H1 (cell line): Measurements from ENCODE around the gene TDRD9. TPM values are rescaled to one million over a fixed set of nuclear protein-coding genes. Genes with fewer than 3 reads are reported as not detected.

ENCODE experiments used
- CTCF ChIA-PET: fragments of 300-600 bp; sonication (Branson Sonifier 250); formaldehyde crosslinking; loops from one replicate; lab custom pipeline; 2021; ENCODE audit not compliant: partially characterized antibody; lab: Charles Lee
- POLR2A ChIA-PET: fragments of 300-600 bp; sonication (Branson Sonifier 250); formaldehyde crosslinking; loops from one replicate; lab custom pipeline; 2021; ENCODE audit warnings: inconsistent platforms; ENCODE audit not compliant: partially characterized antibody; lab: Charles Lee
- DNase-seq, 2 experiments: peaks; one replicate each; pipeline versions ENCODE4 v3.0.0 to v3.0.0-alpha.2; 2010 to 2022; ENCODE audit warnings: low spot score in 2 of 2, low read depth in 1 of 2, mixed read lengths in 1 of 2
- FAIRE-seq: peaks from 2 replicates; lab custom pipeline; 2011; peaks lifted over from hg19 to GRCh38; lab: Jason Lieb, UNC
- H2AFZ ChIP-seq: 2 replicates; pipeline ENCODE4 v1.8.1; 2012; ENCODE audit warnings: low read length, inconsistent platforms
- H2AK5ac ChIP-seq: 2 replicates; pipeline ENCODE4 v1.6.1; 2013; ENCODE audit warnings: low read depth, low read length
- H2BK120ac ChIP-seq: replicated peaks from 2 replicates; pipeline ENCODE3; 2013; ENCODE audit warnings: low read depth, low read length, inconsistent platforms
- H2BK12ac ChIP-seq: 2 replicates; pipeline ENCODE4 v1.6.1; 2013; ENCODE audit warnings: low read depth, low read length
- H2BK15ac ChIP-seq: 2 replicates; pipeline ENCODE4 v1.6.1; 2013; ENCODE audit warnings: low read length
- H2BK20ac ChIP-seq: 2 replicates; pipeline ENCODE4 v1.6.1; 2013; ENCODE audit warnings: low read length
- H2BK5ac ChIP-seq: 2 replicates; pipeline ENCODE4 v1.6.1; 2013; ENCODE audit warnings: low read depth, low read length
- H3K14ac ChIP-seq: 2 replicates; pipeline ENCODE4 v1.6.1; 2013; ENCODE audit warnings: inconsistent platforms; ENCODE audit not compliant: insufficient read length
- H3K18ac ChIP-seq: 2 replicates; pipeline ENCODE4 v1.6.1; 2013; ENCODE audit warnings: low read length; ENCODE audit errors: extremely low read depth
- H3K23ac ChIP-seq: 2 replicates; pipeline ENCODE4 v1.6.1; 2013; ENCODE audit warnings: inconsistent platforms; ENCODE audit not compliant: insufficient read length
- H3K23me2 ChIP-seq: 2 replicates; pipeline ENCODE4 v1.6.1; 2013; ENCODE audit warnings: low read depth, low read length
- H3K27ac ChIP-seq: 2 replicates; pipeline ENCODE4 v1.6.1; 2011; ENCODE audit warnings: low read depth, low read length, inconsistent platforms
- H3K27me3 ChIP-seq, 4 experiments: replicated peaks in 1 of 4; 1 replicate in 1 of 4; 2 replicates in 3 of 4; pipeline versions ENCODE4 v1.6.1 to v1.8.1; 2011 to 2013; ENCODE audit warnings: low read length in 3 of 4, mild to moderate bottlenecking in 3 of 4, inconsistent platforms in 2 of 4, mixed read lengths in 2 of 4, moderate library complexity in 1 of 4; ENCODE audit not compliant: control insufficient read depth in 3 of 4, insufficient read depth in 3 of 4; ENCODE audit errors: extremely low read depth in 1 of 4
- H3K36me3 ChIP-seq, 4 experiments: 2 replicates each; pipeline versions ENCODE4 v1.6.1 to v1.8.1; 2011 to 2013; ENCODE audit warnings: mild to moderate bottlenecking in 4 of 4, low read length in 3 of 4, moderate library complexity in 2 of 4, control low read depth in 1 of 4, inconsistent platforms in 1 of 4; ENCODE audit not compliant: insufficient read depth in 4 of 4, control insufficient read depth in 2 of 4
- H3K4ac ChIP-seq: replicated peaks from 2 replicates; pipeline ENCODE3; 2013; ENCODE audit warnings: low read length, low read depth, mixed read lengths, inconsistent platforms; ENCODE audit not compliant: insufficient read length
- H3K4me1 ChIP-seq, 4 experiments: replicated peaks in 1 of 4; 1 replicate in 1 of 4; 2 replicates in 3 of 4; pipeline versions ENCODE4 v1.6.1 to v1.8.1; 2011 to 2013; ENCODE audit warnings: low read length in 3 of 4, inconsistent platforms in 2 of 4, mixed read lengths in 1 of 4; ENCODE audit not compliant: insufficient read depth in 4 of 4, control insufficient read depth in 3 of 4
- H3K4me2 ChIP-seq, 2 experiments: 2 replicates each; pipeline versions ENCODE4 v1.6.1 to v1.8.1; 2011 to 2013; ENCODE audit warnings: low read depth in 2 of 2, low read length in 2 of 2, control low read depth in 1 of 2, inconsistent platforms in 1 of 2, mild to moderate bottlenecking in 1 of 2; ENCODE audit not compliant: insufficient read depth in 1 of 2
- H3K4me3 ChIP-seq, 4 experiments: fragments of 200-600, 300-600 bp in 1 of 4; sonication (generic), shearing (Covaris generic), sonication (Bioruptor Twin) in 1 of 4; 2 replicates each; pipeline versions ENCODE4 v1.5.1 to v1.8.1; 2011 to 2016; ENCODE audit warnings: low read length in 4 of 4, low read depth in 3 of 4, control low read depth in 2 of 4, inconsistent platforms in 2 of 4, mild to moderate bottlenecking in 2 of 4, mixed read lengths in 1 of 4, moderate library complexity in 1 of 4; ENCODE audit not compliant: insufficient read depth in 2 of 4; ENCODE audit errors: extremely low read depth in 1 of 4
- H3K56ac ChIP-seq: replicated peaks from 2 replicates; pipeline ENCODE3; 2013; ENCODE audit warnings: low read depth, mild to moderate bottlenecking, mixed read lengths, low read length, inconsistent platforms; ENCODE audit not compliant: insufficient read length
- H3K79me1 ChIP-seq: 2 replicates; pipeline ENCODE4 v1.6.1; 2013; ENCODE audit warnings: low read depth, low read length, control low read depth
- H3K79me2 ChIP-seq, 2 experiments: 2 replicates each; pipeline versions ENCODE4 v1.6.1 to v1.8.1; 2012 to 2013; ENCODE audit warnings: low read length in 2 of 2, mild to moderate bottlenecking in 2 of 2, inconsistent platforms in 1 of 2; ENCODE audit not compliant: insufficient read depth in 2 of 2, control insufficient read depth in 1 of 2
- H3K9ac ChIP-seq, 4 experiments: replicated peaks in 1 of 4; 1 replicate in 1 of 4; 2 replicates in 3 of 4; pipeline versions ENCODE4 v1.6.1 to v1.8.1; 2011 to 2013; ENCODE audit warnings: low read depth in 3 of 4, low read length in 3 of 4, control low read depth in 2 of 4, mild to moderate bottlenecking in 2 of 4, moderate library complexity in 2 of 4, inconsistent platforms in 1 of 4; ENCODE audit errors: extremely low read depth in 1 of 4
- H3K9me3 ChIP-seq, 2 experiments: 2 replicates each; pipeline versions ENCODE4 v1.6.1 to v1.8.1; 2012 to 2013; ENCODE audit warnings: mild to moderate bottlenecking in 2 of 2, moderate library complexity in 2 of 2, control low read depth in 1 of 2, inconsistent platforms in 1 of 2, low read depth in 1 of 2, low read length in 1 of 2, mixed read lengths in 1 of 2; ENCODE audit not compliant: insufficient read depth in 2 of 2
- H4K20me1 ChIP-seq, 2 experiments: replicated peaks in 1 of 2; 2 replicates each; pipeline versions ENCODE3 to v1.8.1; 2011 to 2013; ENCODE audit warnings: inconsistent platforms in 2 of 2, low read length in 2 of 2, mild to moderate bottlenecking in 1 of 2; ENCODE audit not compliant: insufficient read depth in 2 of 2, control insufficient read depth in 1 of 2
- H4K5ac ChIP-seq: 2 replicates; pipeline ENCODE4 v1.6.1; 2013; ENCODE audit warnings: low read length, low read depth, mixed read lengths, inconsistent platforms; ENCODE audit not compliant: insufficient read length
- H4K8ac ChIP-seq: 2 replicates; pipeline ENCODE4 v1.8.0; 2013; ENCODE audit warnings: mild to moderate bottlenecking, moderate library complexity, low read length, inconsistent platforms; ENCODE audit not compliant: insufficient read depth; ENCODE audit errors: extremely low read depth
- H4K91ac ChIP-seq: replicated peaks from 2 replicates; pipeline ENCODE3; 2013; ENCODE audit warnings: low read length, mixed read lengths, inconsistent platforms; ENCODE audit not compliant: insufficient read length
- BCL11A ChIP-seq, 2 experiments: IDR thresholded peaks; one replicate each; pipeline ENCODE4 v1.6.1; 2011; ENCODE audit warnings: low read depth in 2 of 2, low read length in 2 of 2, mild to moderate bottlenecking in 2 of 2
- CBX5 ChIP-seq: fragments of 300-800, 300-1000 bp; sonication (generic); IDR thresholded peaks from 2 replicates; pipeline ENCODE4 v1.7.1; 2016; ENCODE audit warnings: antibody characterized with exemption, low read length, low read depth
- CREB1 ChIP-seq: IDR thresholded peaks from 2 replicates; pipeline ENCODE4 v1.6.1; 2012; ENCODE audit warnings: inconsistent platforms
- EP300 ChIP-seq, 2 experiments: IDR thresholded peaks; 1 replicate in 1 of 2; 2 replicates in 1 of 2; pipeline ENCODE4 v1.6.1; 2011 to 2012; ENCODE audit warnings: low read depth in 2 of 2, low read length in 2 of 2, mild to moderate bottlenecking in 2 of 2, borderline replicate concordance in 1 of 2, inconsistent platforms in 1 of 2, moderate library complexity in 1 of 2
- GABPA ChIP-seq: IDR thresholded peaks from 2 replicates; pipeline ENCODE4 v1.6.1; 2011; ENCODE audit warnings: mild to moderate bottlenecking, low read length, moderate library complexity, borderline replicate concordance; ENCODE audit not compliant: insufficient read depth
- NANOG ChIP-seq: IDR thresholded peaks from 2 replicates; pipeline ENCODE4 v1.6.1; 2011; ENCODE audit warnings: low read length, low read depth, mild to moderate bottlenecking, inconsistent platforms; ENCODE audit not compliant: insufficient read depth, poor library complexity, severe bottlenecking
- POLR2A ChIP-seq, 2 experiments: IDR thresholded peaks; 1 replicate in 1 of 2; 2 replicates in 1 of 2; pipeline ENCODE4 v1.6.1; 2011; ENCODE audit warnings: low read depth in 2 of 2, low read length in 2 of 2, mild to moderate bottlenecking in 2 of 2; ENCODE audit errors: control extremely low read depth in 1 of 2
- SIRT6 ChIP-seq: IDR thresholded peaks from one replicate; pipeline ENCODE4 v1.7.1; 2012; ENCODE audit warnings: low read length, inconsistent platforms
- SP2 ChIP-seq: IDR thresholded peaks from 2 replicates; pipeline ENCODE4 v1.6.1; 2012; ENCODE audit warnings: mild to moderate bottlenecking, low read length, inconsistent platforms
- SP4 ChIP-seq: IDR thresholded peaks from 2 replicates; pipeline ENCODE4 v1.6.1; 2012; ENCODE audit warnings: low read length, inconsistent platforms
- SUZ12 ChIP-seq: fragments of 200-600 bp; sonication (generic); IDR thresholded peaks from 2 replicates; pipeline ENCODE4 v1.6.1; 2012; ENCODE audit warnings: mild to moderate bottlenecking, inconsistent platforms, low read length, moderate library complexity, mixed read lengths
- TAF1 ChIP-seq: IDR thresholded peaks from 2 replicates; pipeline ENCODE4 v1.6.1; 2011; ENCODE audit warnings: mild to moderate bottlenecking, low read depth, low read length
- YY1 ChIP-seq: IDR thresholded peaks from 2 replicates; pipeline ENCODE4 v1.6.1; 2011; ENCODE audit warnings: low read depth, mild to moderate bottlenecking, low read length
- WGBS, 2 experiments: shearing (Covaris generic) in 1 of 2; methylation state at CpG; one replicate each; pipeline versions ENCODE4 v1.1.6 to v1.1.7; 2013 to 2015; ENCODE audit warnings: low lambda C conversion rate in 2 of 2, mixed read lengths in 2 of 2, inconsistent platforms in 1 of 2, low coverage in 1 of 2, missing lambda C conversion rate in 1 of 2; ENCODE audit not compliant: insufficient replicate concordance in 2 of 2, insufficient coverage in 1 of 2, insufficient read length in 1 of 2; ENCODE audit errors: extremely low coverage in 1 of 2, missing lambda C conversion rate in 1 of 2; 5-methylcytosine and 5-hydroxymethylcytosine counted together
- polyA plus RNA-seq, 7 experiments: library from polyadenylated mRNA; depleted of rRNA in 3 of 7; stranded (reverse) in 5 of 7; unstranded in 2 of 7; fragments of >200 nt in 5 of 7; fragments of 200-250 nt in 2 of 7; gene quantifications; 1 replicate in 5 of 7; 2 replicates in 1 of 7; 4 replicates in 1 of 7; pipeline versions ENCODE4 v1.2.1 to v1.2.3, GENCODE V29; 2011 to 2013; ENCODE audit warnings: missing spikeins in 2 of 7, mixed read lengths in 2 of 7
- total RNA-seq: library from RNA; stranded (reverse); fragmentation: NEBNext Ultra II Directional; extraction: Animal tissue kit (Norgen Biotek cat#: 25700); gene quantifications from 2 replicates; pipeline ENCODE4 v1.2.1, GENCODE V29; 2021

Gene TDRD9
- total and polyA plus RNA-seq, 2 of the 8 experiments (the other 6 are each of a cell fraction or from before 2014, with no cell fraction given) = not detected

GRCh38 chr14:103925316-103925715, 2.9 kb upstream of the TDRD9 start:
- no peak overlapping the region for H3K56ac ChIP-seq
- H3K4me1 ChIP-seq = 0 out of 7 replicates have a peak, but pooled peaks cover 0 to 4% (median 0%) of the 10 kb centered on the region in 4 experiments
- no peak overlapping the region for H2BK20ac ChIP-seq
- H3K79me2 ChIP-seq = peaks cover 4 to 9% of the 10 kb centered on the region in 2 experiments; a peak in 3 of 4 replicates
- TF ChIP-seq YY1 (no peak), CBX5 (no peak), EP300 (IDR thresholded peaks at IDR 0.05; ENCODE audit: borderline replicate concordance in 1 of 2, low read depth in 2 of 2, low read length in 2 of 2) (no peak), POLR2A (IDR thresholded peaks at IDR 0.05; ENCODE audit: control extremely low read depth in 1 of 2, low read depth in 2 of 2, low read length in 2 of 2) (no peak), CREB1 (no peak), TAF1 (no peak), SUZ12 (no peak), GABPA (no peak), BCL11A (IDR thresholded peaks at IDR 0.05; ENCODE audit: low read depth in 2 of 2, low read length in 2 of 2) (no peak), SIRT6 (no peak), NANOG (no peak), SP2 (no peak), SP4 (no peak)
- H2BK120ac ChIP-seq = no peak overlapping the region
- H4K5ac ChIP-seq = no peak overlapping the region
- H2BK5ac ChIP-seq = no peak overlapping the region
- H2AFZ ChIP-seq = 0 out of 2 replicates have a peak overlapping the region, but pooled peaks have one; percentile 41
- no peaks in the 10 kb centered on the region for H3K27me3 ChIP-seq
- no peak overlapping the region for H3K23ac ChIP-seq
- H3K14ac ChIP-seq = no peak overlapping the region
- no peak overlapping the region for H4K91ac ChIP-seq
- no peak overlapping the region for H3K4me3 ChIP-seq
- no peaks in the 10 kb centered on the region for H4K20me1 ChIP-seq
- no peak overlapping the region for H3K9ac ChIP-seq
- no peak overlapping the region for H2BK15ac ChIP-seq
- FAIRE-seq (no peak), DNase-seq (no peak)
- POLR2A ChIA-PET = no interaction called here
- no peak overlapping the region for H3K4ac ChIP-seq
- peaks cover 4% of the 10 kb centered on the region for H3K23me2 ChIP-seq
- CTCF ChIA-PET = interaction anchor here (0.6 to 3.4 kb wide), 6 partner anchors 12 to 167 kb away, joined by 3 to 11 read pairs (median 5); no protein-coding TSS in a partner anchor
- no peaks in the 10 kb centered on the region for H3K36me3 ChIP-seq
- H3K27ac ChIP-seq = no peak overlapping the region
- peaks cover 0 to 5% of the 10 kb centered on the region in 2 experiments; a peak in 1 of 4 replicates for H3K9me3 ChIP-seq
- H2AK5ac ChIP-seq = no peak overlapping the region
- H2BK12ac ChIP-seq = no peak overlapping the region
- H3K18ac ChIP-seq = no peak overlapping the region
- H3K4me2 ChIP-seq = no peak overlapping the region
- WGBS, 2 experiments = 94% methylated on average over 5 of the region's 5 CpGs; no CpG with 5 or more reads in 1 of the 2 experiments
- peaks cover 4% of the 10 kb centered on the region; the same call in 1 of the 2 replicates for H3K79me1 ChIP-seq
- no peak overlapping the region for H4K8ac ChIP-seq
